ENCODE measurements around the gene CHCHD3.
"Not testable (repeated sequence)": the region's sequence is repeated elsewhere in the genome, so short reads cannot be mapped to it uniquely, and the experiment has no call there.

The CHCHD3 gene

GRCh38 chr7:133044722-133045473 is 37.0 kb downstream of the CHCHD3 start:
- no peak for DNase-seq (ENCODE audit: low read depth in 2 of 2)

GRCh38 chr7:133040674-133041073 is 41.2 kb downstream of the CHCHD3 start:
- no peak for DNase-seq (ENCODE audit: low read depth in 2 of 2)

- DNase-seq (ENCODE audit: low read depth in 2 of 2) = no peak
Observed at GRCh38 chr7:133040178-133040577, 41.7 kb downstream of the CHCHD3 start.

GRCh38 chr7:133039614-133040013 is 42.3 kb downstream of the CHCHD3 start:
- DNase-seq (ENCODE audit: low read depth in 2 of 2) = no peak

GRCh38 chr7:133036289-133036688 is 45.6 kb downstream of the CHCHD3 start:
- DNase-seq (ENCODE audit: low read depth in 2 of 2) = no peak

GRCh38 chr7:133035240-133035639 is 46.6 kb downstream of the CHCHD3 start:
- not testable (repeated sequence) for DNase-seq (ENCODE audit: low read depth in 2 of 2)

- DNase-seq (ENCODE audit: low read depth in 2 of 2) = no peak
Observed at GRCh38 chr7:133030346-133030745, 51.5 kb downstream of the CHCHD3 start.

GRCh38 chr7:133029463-133029862 is 52.4 kb downstream of the CHCHD3 start:
- no peak for DNase-seq (ENCODE audit: low read depth in 2 of 2)

- DNase-seq (ENCODE audit: low read depth in 2 of 2) = no peak
Observed at GRCh38 chr7:133027397-133027796, 54.5 kb downstream of the CHCHD3 start.

- DNase-seq (ENCODE audit: low read depth in 2 of 2) = no peak
Observed at GRCh38 chr7:133026210-133026859, 55.6 kb downstream of the CHCHD3 start.

- DNase-seq (ENCODE audit: low read depth in 2 of 2) = no peak
Observed at GRCh38 chr7:133025056-133025455, 56.8 kb downstream of the CHCHD3 start.

GRCh38 chr7:133024596-133024995 is 57.3 kb downstream of the CHCHD3 start:
- DNase-seq (ENCODE audit: low read depth in 2 of 2) = no peak

- DNase-seq (ENCODE audit: low read depth in 2 of 2) = no peak
Observed at GRCh38 chr7:133023370-133024071, 58.4 kb downstream of the CHCHD3 start.

- DNase-seq (ENCODE audit: low read depth in 2 of 2) = no peak
Observed at GRCh38 chr7:133022661-133023060, 59.2 kb downstream of the CHCHD3 start.

GRCh38 chr7:133021196-133021595 is 60.7 kb downstream of the CHCHD3 start:
- DNase-seq (ENCODE audit: low read depth in 2 of 2) = no peak

GRCh38 chr7:133020496-133020895 is 61.4 kb downstream of the CHCHD3 start:
- no peak for DNase-seq (ENCODE audit: low read depth in 2 of 2)

GRCh38 chr7:133019590-133019989 is 62.3 kb downstream of the CHCHD3 start:
- DNase-seq (ENCODE audit: low read depth in 2 of 2) = no peak

- DNase-seq (ENCODE audit: low read depth in 2 of 2) = no peak
Observed at GRCh38 chr7:133016604-133017003, 65.3 kb downstream of the CHCHD3 start.

GRCh38 chr7:133015888-133016287 is 66.0 kb downstream of the CHCHD3 start:
- no peak for DNase-seq (ENCODE audit: low read depth in 2 of 2)

- no peak for DNase-seq (ENCODE audit: low read depth in 2 of 2)
Observed at GRCh38 chr7:133011746-133012145, 70.1 kb downstream of the CHCHD3 start.

- no peak for DNase-seq (ENCODE audit: low read depth in 2 of 2)
Observed at GRCh38 chr7:133009426-133010252, 72.3 kb downstream of the CHCHD3 start.

- no peak for DNase-seq (ENCODE audit: low read depth in 2 of 2)
Observed at GRCh38 chr7:133007961-133008360, 73.9 kb downstream of the CHCHD3 start.

Data from stimulated activated CD4-positive, alpha-beta T cell treated with anti-CD3 and anti-CD28 coated beads, Interleukin-1b, Interleukin-23, amount 100 ng/mL, for 4 hours (primary cell).